Measurements from ENCODE around the gene MSI2.

MSI2 gene

GRCh38 chr17:57305144-57305728 lies 48.9 kb downstream of the MSI2 start:
- no peak for DNase-seq (ENCODE audit: low read depth)
- no peak for TF ChIP-seq CTCF (IDR thresholded peaks at IDR 0.05; ENCODE audit: insufficient read depth, low read depth, low read length, missing control alignments)
- H3K4me3 ChIP-seq (ENCODE audit: low read depth, low read length), result no peak overlapping the region

DNA sequence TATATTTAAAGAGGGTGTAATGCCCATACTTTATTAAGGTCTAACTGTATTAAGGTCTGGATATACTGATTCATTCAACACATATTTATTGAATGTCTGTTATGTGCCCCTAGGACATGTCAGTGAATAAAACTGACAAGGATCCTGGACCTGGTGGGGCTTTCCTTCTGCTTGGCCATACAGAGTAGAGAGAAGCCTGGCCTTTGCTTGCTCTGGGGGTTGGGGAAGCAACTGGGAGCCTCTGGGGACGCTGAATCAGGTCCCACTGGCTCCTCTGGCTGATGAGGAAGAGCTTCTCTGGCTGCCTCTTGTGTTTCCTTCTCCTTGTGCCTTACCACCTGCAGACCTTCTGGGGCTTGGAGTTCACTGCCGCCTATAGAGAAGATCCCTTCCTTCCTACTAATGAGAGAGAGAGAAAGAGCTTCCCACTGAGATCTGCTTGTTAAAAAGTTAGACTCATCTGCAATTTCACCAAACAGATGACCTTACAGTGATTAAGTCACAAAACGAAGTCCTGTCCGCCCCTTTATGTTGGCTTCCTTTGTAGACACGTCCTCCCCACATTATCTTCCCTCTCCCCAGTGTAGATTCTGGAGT lies 49.7 kb downstream of the MSI2 start:
- no peak for TF ChIP-seq CTCF (IDR thresholded peaks at IDR 0.05; ENCODE audit: insufficient read depth, low read depth, low read length, missing control alignments)
- H3K4me3 ChIP-seq (ENCODE audit: low read depth, low read length), result no peak overlapping the region
- DNase-seq (ENCODE audit: low read depth), result no peak

DNA sequence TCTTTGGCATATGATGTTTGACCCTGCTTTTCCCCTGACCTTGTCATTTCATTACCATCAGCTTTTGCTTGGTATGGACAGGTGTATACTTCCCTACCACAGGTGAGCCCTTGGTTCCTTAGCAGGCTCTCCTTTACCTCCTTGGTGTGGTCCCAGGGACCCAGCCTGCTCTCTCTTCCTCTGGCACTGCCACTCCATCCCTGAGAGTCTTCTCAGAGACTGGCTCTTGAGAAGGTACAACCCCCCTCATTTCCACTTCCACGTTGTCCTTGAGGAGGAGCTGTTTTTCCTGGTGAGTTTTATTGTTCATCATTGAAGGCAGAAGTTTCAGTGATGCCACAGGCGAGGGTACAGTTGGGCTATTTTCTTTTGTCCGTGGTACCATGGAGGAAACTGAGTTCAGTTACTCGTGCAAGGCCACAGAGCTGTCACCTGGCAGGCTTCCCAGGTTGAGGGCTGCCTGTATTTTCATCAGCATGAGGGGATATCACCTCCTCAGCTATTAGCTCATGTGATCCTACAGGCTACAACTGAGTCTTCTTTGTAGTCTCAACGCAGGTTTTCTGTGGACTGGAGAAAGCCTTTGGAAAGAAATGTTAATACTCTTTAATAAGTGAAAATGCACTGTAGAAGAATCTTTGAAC lies 52.3 kb downstream of the MSI2 start:
- TF ChIP-seq CTCF (IDR thresholded peaks at IDR 0.05; ENCODE audit: insufficient read depth, low read depth, low read length, missing control alignments), result no peak
- DNase-seq (ENCODE audit: low read depth), result no peak
- H3K4me3 ChIP-seq (ENCODE audit: low read depth, low read length), result no peak overlapping the region

GRCh38 chr17:57309479-57309878 lies 53.2 kb downstream of the MSI2 start:
- TF ChIP-seq CTCF (IDR thresholded peaks at IDR 0.05; ENCODE audit: insufficient read depth, low read depth, low read length, missing control alignments), result no peak
- no peak for DNase-seq (ENCODE audit: low read depth)

DNA sequence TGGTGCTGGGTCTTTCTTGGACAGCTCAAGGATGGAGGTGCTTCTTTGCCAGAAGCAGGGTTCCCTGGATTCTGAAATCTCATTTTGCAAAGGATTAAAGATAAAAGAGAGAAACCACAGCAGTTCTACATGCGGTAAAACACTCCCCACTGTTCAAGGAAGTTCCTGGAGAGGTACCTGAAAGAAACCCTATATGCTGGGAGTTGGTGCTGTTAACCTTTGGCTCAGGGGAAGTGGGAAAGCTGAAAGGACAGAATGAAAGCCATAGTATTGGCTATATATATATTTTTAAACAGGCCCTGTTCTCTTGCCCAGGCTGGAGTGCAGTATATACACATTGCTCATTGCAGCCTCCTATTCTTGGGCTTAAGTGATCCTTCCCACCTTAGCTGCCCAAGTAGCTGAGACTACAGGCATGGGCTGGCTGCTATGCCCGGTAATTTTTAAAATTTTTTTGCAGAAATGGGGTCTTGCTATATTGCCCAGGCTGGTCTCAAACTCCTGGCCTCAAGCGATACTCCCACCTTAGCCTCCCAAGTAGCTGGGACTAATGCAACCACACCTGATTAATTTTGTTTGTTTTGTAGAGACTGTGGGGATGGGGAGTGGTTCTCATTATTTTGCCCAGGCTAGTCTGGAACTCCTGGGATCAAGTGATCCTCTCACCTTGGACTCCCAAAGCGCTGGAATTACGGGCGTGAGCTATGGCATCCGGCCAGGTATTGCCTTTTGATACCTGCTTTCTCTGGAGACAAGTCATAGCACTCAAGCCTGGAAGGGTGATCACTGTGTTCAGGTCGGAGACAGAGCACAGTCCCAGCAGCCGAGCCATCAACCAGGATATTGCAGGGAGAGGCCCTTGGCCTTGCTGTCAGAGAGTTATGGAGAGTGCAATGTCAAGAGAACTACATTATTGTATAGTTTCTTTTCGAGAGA lies 55.2 kb downstream of the MSI2 start:
- no peak for DNase-seq (ENCODE audit: low read depth)
- TF ChIP-seq CTCF (IDR thresholded peaks at IDR 0.05; ENCODE audit: insufficient read depth, low read depth, low read length, missing control alignments), result no peak
- H3K4me3 ChIP-seq (ENCODE audit: low read depth, low read length), result no peak overlapping the region

More at GRCh38 chr17:57309479-57309878, 53.2 kb downstream of the MSI2 start:
- no peak overlapping the region for H3K4me3 ChIP-seq (ENCODE audit: low read depth, low read length)

- no peak for DNase-seq (ENCODE audit: low read depth)
- no peak for TF ChIP-seq CTCF (IDR thresholded peaks at IDR 0.05; ENCODE audit: insufficient read depth, low read depth, low read length, missing control alignments)
- no peak overlapping the region for H3K4me3 ChIP-seq (ENCODE audit: low read depth, low read length)
Observed at GRCh38 chr17:57312242-57312641, 55.9 kb downstream of the MSI2 start.
